ENCODE measurements around the gene GNB2. TPM values are rescaled to one million over a fixed set of nuclear protein-coding genes. Genes with fewer than 3 reads are reported as not detected.
A peak's percentile ranks its signal among the peaks of the same experiment; 100 is the strongest.

Gene GNB2
- total and polyA plus RNA-seq, 2 of the 13 experiments (the other 11 are each of a cell fraction or from before 2014, with no cell fraction given) = 48.3 to 67.1 TPM

- TF ChIP-seq, protein P1, sequence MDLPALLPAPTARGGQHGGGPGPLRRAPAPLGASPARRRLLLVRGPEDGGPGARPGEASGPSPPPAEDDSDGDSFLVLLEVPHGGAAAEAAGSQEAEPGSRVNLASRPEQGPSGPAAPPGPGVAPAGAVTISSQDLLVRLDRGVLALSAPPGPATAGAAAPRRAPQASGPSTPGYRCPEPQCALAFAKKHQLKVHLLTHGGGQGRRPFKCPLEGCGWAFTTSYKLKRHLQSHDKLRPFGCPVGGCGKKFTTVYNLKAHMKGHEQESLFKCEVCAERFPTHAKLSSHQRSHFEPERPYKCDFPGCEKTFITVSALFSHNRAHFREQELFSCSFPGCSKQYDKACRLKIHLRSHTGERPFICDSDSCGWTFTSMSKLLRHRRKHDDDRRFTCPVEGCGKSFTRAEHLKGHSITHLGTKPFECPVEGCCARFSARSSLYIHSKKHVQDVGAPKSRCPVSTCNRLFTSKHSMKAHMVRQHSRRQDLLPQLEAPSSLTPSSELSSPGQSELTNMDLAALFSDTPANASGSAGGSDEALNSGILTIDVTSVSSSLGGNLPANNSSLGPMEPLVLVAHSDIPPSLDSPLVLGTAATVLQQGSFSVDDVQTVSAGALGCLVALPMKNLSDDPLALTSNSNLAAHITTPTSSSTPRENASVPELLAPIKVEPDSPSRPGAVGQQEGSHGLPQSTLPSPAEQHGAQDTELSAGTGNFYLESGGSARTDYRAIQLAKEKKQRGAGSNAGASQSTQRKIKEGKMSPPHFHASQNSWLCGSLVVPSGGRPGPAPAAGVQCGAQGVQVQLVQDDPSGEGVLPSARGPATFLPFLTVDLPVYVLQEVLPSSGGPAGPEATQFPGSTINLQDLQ (CRISPR knock-in tag; IDR thresholded peaks at IDR 0.05) = no peak
- TF ChIP-seq NFATC3 (CRISPR knock-in tag; IDR thresholded peaks at IDR 0.05) = no peak; the same call in 1 of the 2 replicates
- TF ChIP-seq ZNF143 (CRISPR knock-in tag; IDR thresholded peaks at IDR 0.05) = no peak
- TF ChIP-seq ZNF780A (CRISPR knock-in tag; IDR thresholded peaks at IDR 0.05) = 0 out of 2 replicates have a peak, but pooled peaks have one; percentile 26
- TF ChIP-seq MXI1 (IDR thresholded peaks at IDR 0.05; ENCODE audit: borderline replicate concordance, low read depth, low read length) = peak; percentile 68; the same call in 2 of the 3 replicates
- TF ChIP-seq LCORL (IDR thresholded peaks at IDR 0.05) = peak; percentile 34; the same call in 1 of the 2 replicates
- TF ChIP-seq LCORL (CRISPR knock-in tag; IDR thresholded peaks at IDR 0.05) = no peak; the same call in 1 of the 2 replicates
- TF ChIP-seq NR2F2 (IDR thresholded peaks at IDR 0.05; ENCODE audit: borderline replicate concordance, low read depth) = no peak
- peak; percentile 86 for TF ChIP-seq HOXA3 (CRISPR knock-in tag; IDR thresholded peaks at IDR 0.05)
- TF ChIP-seq, protein P2, sequence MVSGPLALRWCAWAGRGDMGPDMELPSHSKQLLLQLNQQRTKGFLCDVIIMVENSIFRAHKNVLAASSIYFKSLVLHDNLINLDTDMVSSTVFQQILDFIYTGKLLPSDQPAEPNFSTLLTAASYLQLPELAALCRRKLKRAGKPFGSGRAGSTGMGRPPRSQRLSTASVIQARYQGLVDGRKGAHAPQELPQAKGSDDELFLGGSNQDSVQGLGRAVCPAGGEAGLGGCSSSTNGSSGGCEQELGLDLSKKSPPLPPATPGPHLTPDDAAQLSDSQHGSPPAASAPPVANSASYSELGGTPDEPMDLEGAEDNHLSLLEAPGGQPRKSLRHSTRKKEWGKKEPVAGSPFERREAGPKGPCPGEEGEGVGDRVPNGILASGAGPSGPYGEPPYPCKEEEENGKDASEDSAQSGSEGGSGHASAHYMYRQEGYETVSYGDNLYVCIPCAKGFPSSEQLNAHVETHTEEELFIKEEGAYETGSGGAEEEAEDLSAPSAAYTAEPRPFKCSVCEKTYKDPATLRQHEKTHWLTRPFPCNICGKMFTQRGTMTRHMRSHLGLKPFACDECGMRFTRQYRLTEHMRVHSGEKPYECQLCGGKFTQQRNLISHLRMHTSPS (CRISPR knock-in tag; IDR thresholded peaks at IDR 0.05; ENCODE audit: low read depth) = no peak
- no peak for TF ChIP-seq SETDB1 (CRISPR knock-in tag; IDR thresholded peaks at IDR 0.05; ENCODE audit: borderline replicate concordance)
- no peak for TF ChIP-seq HOXA7 (CRISPR knock-in tag; IDR thresholded peaks at IDR 0.05)
- TF ChIP-seq, protein P3, sequence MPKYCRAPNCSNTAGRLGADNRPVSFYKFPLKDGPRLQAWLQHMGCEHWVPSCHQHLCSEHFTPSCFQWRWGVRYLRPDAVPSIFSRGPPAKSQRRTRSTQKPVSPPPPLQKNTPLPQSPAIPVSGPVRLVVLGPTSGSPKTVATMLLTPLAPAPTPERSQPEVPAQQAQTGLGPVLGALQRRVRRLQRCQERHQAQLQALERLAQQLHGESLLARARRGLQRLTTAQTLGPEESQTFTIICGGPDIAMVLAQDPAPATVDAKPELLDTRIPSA (CRISPR knock-in tag; IDR thresholded peaks at IDR 0.05; ENCODE audit: borderline replicate concordance) = peak; percentile 39; the same call in 1 of the 2 replicates
- peak; percentile 22; the same call in 1 of the 2 replicates for TF ChIP-seq ZFP1 (CRISPR knock-in tag; IDR thresholded peaks at IDR 0.05)
- TF ChIP-seq PAWR (CRISPR knock-in tag; IDR thresholded peaks at IDR 0.05; ENCODE audit: borderline replicate concordance) = no peak
- no peak for TF ChIP-seq ZEB1 (IDR thresholded peaks at IDR 0.05; ENCODE audit: insufficient replicate concordance, low read depth)
- TF ChIP-seq SIN3A (IDR thresholded peaks at IDR 0.05; ENCODE audit: borderline replicate concordance, low read depth, low read length) = peak; percentile 36; the same call in 1 of the 2 replicates
- TF ChIP-seq KAT8 (CRISPR knock-in tag; IDR thresholded peaks at IDR 0.05) = peak; percentile 84
- TF ChIP-seq NCOA5 (CRISPR knock-in tag; IDR thresholded peaks at IDR 0.05) = no peak
- peak; percentile 16; the same call in 1 of the 2 replicates for TF ChIP-seq ZNF558 (CRISPR knock-in tag; IDR thresholded peaks at IDR 0.05; ENCODE audit: borderline replicate concordance)
- TF ChIP-seq, protein P4, sequence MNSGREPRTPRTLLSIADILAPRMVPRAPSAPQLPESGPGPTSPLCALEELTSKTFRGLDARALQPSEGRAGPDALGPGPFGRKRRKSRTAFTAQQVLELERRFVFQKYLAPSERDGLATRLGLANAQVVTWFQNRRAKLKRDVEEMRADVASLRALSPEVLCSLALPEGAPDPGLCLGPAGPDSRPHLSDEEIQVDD (CRISPR knock-in tag; IDR thresholded peaks at IDR 0.05; ENCODE audit: borderline replicate concordance) = no peak
- TF ChIP-seq PCBP1 (IDR thresholded peaks at IDR 0.05; ENCODE audit: borderline replicate concordance, low read depth, low read length) = peak; percentile 89; the same call in 1 of the 2 replicates
- no peak for TF ChIP-seq GATA4 (IDR thresholded peaks at IDR 0.05; ENCODE audit: borderline replicate concordance, low read depth)
- TF ChIP-seq MBD4 (IDR thresholded peaks at IDR 0.05; ENCODE audit: borderline replicate concordance, low read length) = no peak
- TF ChIP-seq ZNF772 (CRISPR knock-in tag; IDR thresholded peaks at IDR 0.05) = peak; percentile 54; the same call in 1 of the 2 replicates
- TF ChIP-seq ZBTB38 (CRISPR knock-in tag; IDR thresholded peaks at IDR 0.05) = no peak; the same call in none of the 2 replicates
Observed at GRCh38 chr7:100673302-100673941, at the start of gene GNB2 (continued).
